ENCODE data around the gene ARSG.

DNA sequence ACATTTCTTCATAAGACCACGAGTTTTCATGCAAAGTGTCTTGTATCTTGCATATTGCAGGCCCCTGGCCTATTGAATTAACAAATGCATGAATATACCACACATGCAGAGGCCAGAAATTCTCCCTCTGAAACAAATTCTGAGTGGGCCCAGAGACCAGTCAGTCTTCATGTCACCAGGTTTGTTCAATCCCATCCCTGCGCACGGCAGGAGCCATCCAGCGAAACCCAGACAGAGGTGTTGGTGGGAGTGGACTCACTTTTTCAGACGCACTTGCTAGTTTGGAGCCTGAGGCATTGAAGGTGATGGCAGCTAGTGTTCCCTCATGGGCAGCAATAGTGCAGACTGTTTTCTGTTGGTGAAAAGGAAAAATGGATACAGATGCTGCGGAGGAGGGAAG is 144.1 kb downstream of the ARSG start:
- TF ChIP-seq, protein P1, sequence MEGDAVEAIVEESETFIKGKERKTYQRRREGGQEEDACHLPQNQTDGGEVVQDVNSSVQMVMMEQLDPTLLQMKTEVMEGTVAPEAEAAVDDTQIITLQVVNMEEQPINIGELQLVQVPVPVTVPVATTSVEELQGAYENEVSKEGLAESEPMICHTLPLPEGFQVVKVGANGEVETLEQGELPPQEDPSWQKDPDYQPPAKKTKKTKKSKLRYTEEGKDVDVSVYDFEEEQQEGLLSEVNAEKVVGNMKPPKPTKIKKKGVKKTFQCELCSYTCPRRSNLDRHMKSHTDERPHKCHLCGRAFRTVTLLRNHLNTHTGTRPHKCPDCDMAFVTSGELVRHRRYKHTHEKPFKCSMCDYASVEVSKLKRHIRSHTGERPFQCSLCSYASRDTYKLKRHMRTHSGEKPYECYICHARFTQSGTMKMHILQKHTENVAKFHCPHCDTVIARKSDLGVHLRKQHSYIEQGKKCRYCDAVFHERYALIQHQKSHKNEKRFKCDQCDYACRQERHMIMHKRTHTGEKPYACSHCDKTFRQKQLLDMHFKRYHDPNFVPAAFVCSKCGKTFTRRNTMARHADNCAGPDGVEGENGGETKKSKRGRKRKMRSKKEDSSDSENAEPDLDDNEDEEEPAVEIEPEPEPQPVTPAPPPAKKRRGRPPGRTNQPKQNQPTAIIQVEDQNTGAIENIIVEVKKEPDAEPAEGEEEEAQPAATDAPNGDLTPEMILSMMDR (conservative IDR thresholded peaks at IDR 0.05; ENCODE audit: low read length) = no peak
- no peak for TF ChIP-seq EZH2phosphoT487 (IDR thresholded peaks at IDR 0.05; ENCODE audit: borderline replicate concordance, low read depth, low read length)
